HG02943 (cell line): Measurements from ENCODE around the gene CTLA4.

Experiments used
- ATAC-seq: cut with Tn5 transposase; IDR thresholded peaks from one replicate; pipeline ENCODE4 v1.9.1; 2021; ENCODE audit warnings: mild to moderate bottlenecking, low read depth, moderate library complexity; ENCODE audit not compliant: unreplicated experiment

Gene CTLA4

DNA sequence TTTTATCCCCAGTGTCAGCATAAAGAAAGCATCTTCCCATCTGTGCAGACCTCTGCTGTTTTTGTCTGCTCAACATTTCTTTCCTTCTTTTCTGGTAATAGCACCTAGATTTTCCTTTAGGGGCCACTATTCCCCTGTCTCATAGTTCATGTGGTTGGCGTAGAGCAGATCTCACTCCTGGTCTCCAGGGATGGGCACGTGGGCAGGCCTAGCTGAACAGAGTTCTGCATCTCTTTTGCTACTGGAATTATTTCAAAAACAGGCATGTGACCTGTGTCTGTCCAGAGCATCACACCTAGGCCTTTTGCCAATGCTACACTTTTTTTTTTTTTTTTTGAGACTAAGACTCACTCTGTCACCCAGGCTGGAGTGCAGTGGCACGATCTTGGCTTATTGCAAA lies 51.3 kb downstream of the CTLA4 start:
- ATAC-seq, result no peak
